Neural crest cell (in vitro differentiated cells): ENCODE measurements around the gene ZNF761. TPM values are rescaled to one million over a fixed set of nuclear protein-coding genes. Genes with fewer than 3 reads are reported as not detected.
A peak's percentile ranks its signal among the peaks of the same experiment; 100 is the strongest.

ENCODE experiments used
- DNase-seq: peaks from one replicate; pipeline ENCODE4 v3.0.0; 2021; ENCODE audit warnings: low read depth, mixed read lengths, low spot score
- H3K27ac Mint-ChIP-seq: one replicate; pipeline ENCODE4 v1.8.0; 2021; ENCODE audit warnings: mild to moderate bottlenecking, mixed read lengths; ENCODE audit not compliant: unreplicated experiment
- H3K27me3 Mint-ChIP-seq: 2 replicates; pipeline ENCODE4 v1.8.0; 2021; ENCODE audit warnings: low read depth, mild to moderate bottlenecking, mixed read lengths
- H3K36me3 Mint-ChIP-seq: 2 replicates; pipeline ENCODE4 v1.8.0; 2021; ENCODE audit warnings: low read depth, mild to moderate bottlenecking, mixed read lengths
- H3K4me1 Mint-ChIP-seq: 2 replicates; pipeline ENCODE4 v1.8.0; 2021; ENCODE audit warnings: mixed read lengths
- H3K4me3 Mint-ChIP-seq: one replicate; pipeline ENCODE4 v1.8.0; 2021; ENCODE audit warnings: mild to moderate bottlenecking, mixed read lengths
- H3K9me3 Mint-ChIP-seq: 2 replicates; pipeline ENCODE4 v1.8.0; 2021; ENCODE audit warnings: mixed read lengths
- long read RNA-seq: library from polyadenylated mRNA; unstranded; transcript quantifications from one replicate; pipeline ENCODE4 v2.0.0, GENCODE V29; 2020
- total RNA-seq: library from RNA; stranded (reverse); gene quantifications from 2 replicates; pipeline ENCODE4 v1.2.1, GENCODE V29; 2021
- TF ChIP-seq, protein P1 (sequence below): fragments of 200-600 bp; sonication (generic); conservative IDR thresholded peaks from 2 replicates; pipeline ENCODE4 v1.5.0; 2021; ENCODE audit warnings: antibody characterized with exemption, mild to moderate bottlenecking

Gene ZNF761
- 10.0 and 10.5 TPM in 2 replicates for total RNA-seq
- long read RNA-seq, partial matches to known transcripts = 2 of 11 reads
- long read RNA-seq, other reads (novel, unspliced or antisense) = 9 of 11 reads

DNA sequence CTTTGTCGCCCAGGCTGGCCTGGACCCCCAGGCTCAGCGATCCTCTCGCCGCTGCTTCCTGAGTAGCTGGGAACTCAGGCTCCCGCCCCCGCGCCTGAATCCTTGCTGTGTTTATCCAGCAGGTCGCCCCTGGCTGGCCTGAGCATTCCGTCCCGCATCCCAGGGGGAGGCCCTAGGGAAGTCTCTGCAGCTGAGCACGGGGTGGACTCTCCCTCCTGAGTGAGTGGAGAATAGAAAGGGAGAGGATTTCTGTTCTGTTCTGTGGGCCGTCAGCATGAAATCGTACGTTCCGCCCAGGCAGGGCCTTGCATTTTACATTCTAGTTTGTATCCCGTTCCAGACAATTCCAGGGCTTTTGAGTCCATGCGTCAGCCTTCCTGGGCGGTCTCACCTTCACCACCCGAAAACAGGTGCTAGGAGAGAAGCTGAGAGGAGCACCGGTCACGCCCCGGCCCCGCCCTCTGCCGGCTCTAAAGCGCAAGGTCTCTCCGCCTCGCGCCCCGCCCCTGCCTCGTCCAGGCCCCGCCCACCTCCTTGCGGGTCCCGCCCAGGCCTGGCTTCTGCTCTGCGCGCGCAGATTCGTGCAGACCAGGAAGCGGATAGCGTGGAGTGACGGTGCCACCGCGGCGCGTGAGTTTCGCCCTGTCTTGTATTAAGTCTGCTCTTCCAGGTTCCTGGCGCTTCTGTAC, at the start of gene ZNF761:
TSS of gene ZNF761 (plus strand) at position 586 of the 689 bp plus-strand sequence. CDS start 15,285 bp downstream, outside the sequence.
- Mint-ChIP-seq H3K4me3 (peak within 1 kb of the TSS; percentile 97), H3K27ac (peak within 1 kb of the TSS; percentile 86), H3K27me3 (peaks cover 9% of the 10 kb centered on the region), H3K36me3 (peaks cover 15% of the 10 kb centered on the region), H3K9me3 (no peaks in the 10 kb centered on the region), H3K4me1 (peaks cover 25% of the 10 kb centered on the region)
- TF ChIP-seq, protein P1, sequence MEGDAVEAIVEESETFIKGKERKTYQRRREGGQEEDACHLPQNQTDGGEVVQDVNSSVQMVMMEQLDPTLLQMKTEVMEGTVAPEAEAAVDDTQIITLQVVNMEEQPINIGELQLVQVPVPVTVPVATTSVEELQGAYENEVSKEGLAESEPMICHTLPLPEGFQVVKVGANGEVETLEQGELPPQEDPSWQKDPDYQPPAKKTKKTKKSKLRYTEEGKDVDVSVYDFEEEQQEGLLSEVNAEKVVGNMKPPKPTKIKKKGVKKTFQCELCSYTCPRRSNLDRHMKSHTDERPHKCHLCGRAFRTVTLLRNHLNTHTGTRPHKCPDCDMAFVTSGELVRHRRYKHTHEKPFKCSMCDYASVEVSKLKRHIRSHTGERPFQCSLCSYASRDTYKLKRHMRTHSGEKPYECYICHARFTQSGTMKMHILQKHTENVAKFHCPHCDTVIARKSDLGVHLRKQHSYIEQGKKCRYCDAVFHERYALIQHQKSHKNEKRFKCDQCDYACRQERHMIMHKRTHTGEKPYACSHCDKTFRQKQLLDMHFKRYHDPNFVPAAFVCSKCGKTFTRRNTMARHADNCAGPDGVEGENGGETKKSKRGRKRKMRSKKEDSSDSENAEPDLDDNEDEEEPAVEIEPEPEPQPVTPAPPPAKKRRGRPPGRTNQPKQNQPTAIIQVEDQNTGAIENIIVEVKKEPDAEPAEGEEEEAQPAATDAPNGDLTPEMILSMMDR = peak; percentile 56
- peak; percentile 96 for DNase-seq

DNA sequence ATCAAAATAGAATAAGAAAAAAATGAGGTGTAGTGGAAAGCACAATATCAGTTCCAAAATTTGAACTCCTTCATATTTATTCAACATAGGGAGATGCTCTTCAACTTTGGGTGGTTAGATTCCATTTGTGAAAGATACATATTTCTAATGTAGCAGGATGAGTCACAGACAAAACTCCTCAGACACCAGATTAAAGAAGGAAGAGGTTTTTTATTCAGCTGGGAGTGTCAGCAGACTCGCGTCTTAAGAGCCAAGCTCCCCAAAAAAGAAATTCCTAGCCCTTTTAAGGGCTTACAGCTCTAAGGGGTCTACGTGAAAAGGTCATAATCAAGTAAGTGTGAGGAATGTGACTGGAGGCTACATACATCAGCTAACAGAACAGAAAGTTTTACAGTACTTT, 43.6 kb upstream of the ZNF761 start:
- H3K4me1 Mint-ChIP-seq = no peaks in the 10 kb centered on the region

DNA sequence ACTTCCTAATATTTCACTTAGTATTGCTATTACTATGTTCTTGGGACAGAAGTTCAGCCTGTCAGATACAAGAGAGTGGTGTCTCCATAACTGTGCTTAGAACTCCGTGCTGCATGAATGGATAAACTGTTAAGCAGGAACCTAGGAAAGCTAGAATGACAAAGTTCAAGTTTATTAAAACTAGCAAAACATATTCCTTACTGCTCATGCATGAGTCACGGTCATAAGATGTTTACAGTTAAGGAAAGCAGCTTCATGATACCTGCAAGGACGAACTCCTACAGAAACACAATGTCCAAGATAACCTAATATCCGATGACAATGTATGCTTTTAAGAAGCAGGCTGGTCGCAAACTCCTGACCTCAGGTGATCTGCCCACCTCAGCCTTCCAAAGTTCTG, 42.9 kb upstream of the ZNF761 start:
- H3K9me3 Mint-ChIP-seq = peaks cover 14% of the 10 kb centered on the region
- H3K27me3 Mint-ChIP-seq = no peaks in the 10 kb centered on the region
- peaks cover 4% of the 10 kb centered on the region for H3K4me1 Mint-ChIP-seq
- no peak overlapping the region for H3K4me3 Mint-ChIP-seq
- TF ChIP-seq, protein P1 = no peak
- no peak for DNase-seq
- no peak overlapping the region for H3K27ac Mint-ChIP-seq
- H3K36me3 Mint-ChIP-seq = peaks cover 28% of the 10 kb centered on the region

More for the DNA sequence above, 43.6 kb upstream of the ZNF761 start:
- peaks cover 17% of the 10 kb centered on the region for H3K9me3 Mint-ChIP-seq
- H3K36me3 Mint-ChIP-seq = peaks cover 33% of the 10 kb centered on the region
- no peak for DNase-seq
- no peak overlapping the region for H3K27ac Mint-ChIP-seq
- no peak overlapping the region for H3K4me3 Mint-ChIP-seq
- H3K27me3 Mint-ChIP-seq = no peaks in the 10 kb centered on the region
- TF ChIP-seq, protein P1 = no peak

DNA sequence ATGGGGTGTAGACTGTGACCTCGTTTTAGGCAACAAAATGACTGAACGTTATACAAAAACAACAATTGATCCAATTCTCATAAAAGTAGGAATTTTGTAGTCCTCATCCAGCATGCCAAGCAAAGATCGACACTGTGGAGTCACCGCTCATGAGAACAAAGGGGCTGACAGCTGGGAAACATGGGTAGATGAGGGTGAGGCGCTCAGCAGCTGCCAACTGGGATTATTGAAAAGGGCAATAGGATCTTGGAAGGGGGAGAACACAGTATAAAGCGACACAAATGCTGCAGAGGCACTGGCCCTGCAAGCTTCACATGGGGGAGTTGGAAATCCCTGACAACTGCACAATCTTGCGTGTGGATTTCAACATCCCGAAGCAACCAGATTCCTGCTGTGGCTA, 42.2 kb upstream of the ZNF761 start:
- Mint-ChIP-seq H3K27me3 (no peaks in the 10 kb centered on the region), H3K27ac (no peak overlapping the region), H3K9me3 (peaks cover 13% of the 10 kb centered on the region), H3K4me3 (peak overlapping the region; percentile 14), H3K4me1 (peaks cover 9% of the 10 kb centered on the region), H3K36me3 (peaks cover 27% of the 10 kb centered on the region)
- no peak for DNase-seq
- TF ChIP-seq, protein P1 = no peak

DNA sequence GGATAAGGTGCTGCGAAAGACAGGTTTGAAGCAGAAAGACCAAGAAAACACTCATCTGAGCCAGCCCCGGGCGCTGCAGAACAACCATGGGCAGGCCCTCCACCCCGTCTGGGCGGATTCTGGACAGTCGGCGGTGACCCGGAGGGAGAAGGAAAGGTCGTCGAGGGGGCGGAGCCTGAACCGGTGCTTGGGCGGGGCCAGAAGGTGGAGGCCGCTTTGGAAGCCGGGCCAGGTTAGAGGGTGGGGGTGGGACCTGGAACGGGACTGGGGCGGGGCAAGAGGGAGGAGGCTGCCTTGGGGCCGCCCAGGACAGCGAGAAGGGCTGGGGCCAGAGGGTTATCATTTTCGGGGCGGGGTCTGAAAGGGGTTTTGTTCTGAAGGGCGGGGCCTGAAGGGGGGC, 41.8 kb upstream of the ZNF761 start:
- H3K9me3 Mint-ChIP-seq = peaks cover 10% of the 10 kb centered on the region
- TF ChIP-seq, protein P1 = no peak
- peaks cover 12% of the 10 kb centered on the region for H3K4me1 Mint-ChIP-seq
- H3K27me3 Mint-ChIP-seq = no peaks in the 10 kb centered on the region
- H3K27ac Mint-ChIP-seq = no peak overlapping the region
- peaks cover 23% of the 10 kb centered on the region for H3K36me3 Mint-ChIP-seq
- no peak for DNase-seq
- no peak overlapping the region for H3K4me3 Mint-ChIP-seq
